ENCODE data around the gene WIPF3. TPM values are rescaled to one million over a fixed set of nuclear protein-coding genes. Genes with fewer than 3 reads are reported as not detected.

The WIPF3 gene
- total RNA-seq, 1 experiment from 2014 or later = 2.0 TPM

DNA sequence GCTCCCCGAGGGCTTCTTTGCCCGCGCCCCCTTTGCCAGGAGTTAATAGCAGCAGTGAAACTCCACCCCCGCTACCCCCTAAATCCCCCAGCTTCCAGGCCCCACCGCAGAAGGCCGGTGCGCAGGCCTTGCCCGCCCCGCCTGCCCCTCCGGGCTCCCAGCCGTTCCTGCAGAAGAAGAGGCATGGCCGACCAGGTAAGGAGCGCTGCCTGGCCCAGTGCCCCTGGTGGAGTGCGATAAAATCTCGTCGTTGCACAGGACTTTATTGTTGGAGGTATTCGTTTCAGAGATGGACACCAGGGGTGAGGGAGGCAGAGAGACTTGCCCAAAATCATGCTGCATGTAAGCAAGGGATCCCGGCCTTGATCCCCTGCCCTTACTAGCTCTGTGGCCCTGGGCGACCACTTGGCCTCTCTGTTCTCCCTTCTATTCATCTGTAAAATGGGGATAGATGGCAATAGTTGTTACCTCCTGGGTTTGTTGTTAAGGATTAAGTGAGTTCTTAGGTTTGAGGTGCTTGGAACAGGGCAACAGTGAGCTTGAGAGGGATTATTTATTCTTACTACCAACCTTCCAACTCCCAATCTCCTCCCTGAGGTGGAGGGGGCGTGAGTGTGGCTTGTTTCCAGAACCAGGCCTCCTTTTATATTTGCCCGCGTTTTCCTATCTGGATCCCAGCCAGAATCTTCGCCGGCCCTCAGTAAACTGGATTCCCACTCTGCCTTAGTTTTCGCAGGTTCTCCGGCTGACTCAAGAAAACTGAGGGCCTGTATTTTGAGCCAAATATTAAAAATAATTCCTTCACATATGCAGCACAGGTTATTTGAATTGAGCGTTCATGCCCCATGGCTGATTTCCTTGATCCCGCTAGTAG, 78.3 kb downstream of the WIPF3 start:
- Histone ChIP-seq H3K9me3 (ENCODE audit: control insufficient read depth, insufficient read depth, low read depth, low read length) (no peaks in the 10 kb centered on the region), H3K27me3 (ENCODE audit: control insufficient read depth, insufficient read depth, low read length) (no peaks in the 10 kb centered on the region; the same call in 1 of the 2 replicates), H3K36me3 (ENCODE audit: control insufficient read depth, insufficient read depth, low read length) (no peaks in the 10 kb centered on the region), H3K27ac (ENCODE audit: low read length) (no peak overlapping the region), H3K4me1 (ENCODE audit: control insufficient read depth, insufficient read depth, low read length) (no peaks in the 10 kb centered on the region), H3K4me3 (ENCODE audit: low read depth in 2 of 2, low read length in 2 of 2) (no peak overlapping the region)
- no peak for TF ChIP-seq REST (IDR thresholded peaks at IDR 0.05; ENCODE audit: insufficient read depth in 1 of 2, low read depth in 2 of 2, low read length in 1 of 2)
- no peak for TF ChIP-seq POLR2AphosphoS5 (IDR thresholded peaks at IDR 0.05; ENCODE audit: low read depth, low read length)
- TF ChIP-seq CTCF (IDR thresholded peaks at IDR 0.05) = no peak
- TF ChIP-seq TCF7L2 (IDR thresholded peaks at IDR 0.05; ENCODE audit: low read depth, low read length) = no peak
- TF ChIP-seq SIN3A (IDR thresholded peaks at IDR 0.05; ENCODE audit: borderline replicate concordance, insufficient read depth, low read depth, low read length) = no peak
- POLR2A ChIA-PET = no interaction called here
- no peak for DNase-seq (ENCODE audit: low read depth, low spot score)
- in situ Hi-C loops (cut with HindIII; ENCODE audit: low pct_unique_long_range_greater_than_20kb, low sequenced_read_pairs) (no loop called here), intact Hi-C loops (cut with micrococcal nuclease; ENCODE audit: unreplicated experiment) (no loop called here)
- CTCF ChIA-PET = no interaction called here
- BruUV-seq (replicated peaks) = no TSS peak
- ATAC-seq = no peak

DNA sequence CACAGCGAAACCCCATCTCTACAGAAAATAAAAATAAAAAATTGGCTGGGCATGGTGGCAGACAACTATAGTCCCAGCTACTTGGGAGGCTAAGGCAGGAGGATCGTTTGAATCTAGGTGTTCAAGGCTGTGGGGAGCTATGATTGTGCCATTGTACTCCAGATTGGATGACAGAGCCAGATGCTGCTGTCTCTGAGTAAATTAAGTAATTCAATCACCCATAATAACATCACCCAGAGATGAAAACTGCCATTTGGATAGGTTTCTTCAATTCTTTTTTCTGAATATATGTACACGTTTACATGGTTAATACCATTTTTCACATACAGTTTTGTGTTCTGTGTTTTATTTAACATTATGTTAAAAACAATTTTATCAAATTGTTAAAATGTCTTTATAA, 79.3 kb downstream of the WIPF3 start:
- no peak overlapping the region for H3K4me3 ChIP-seq (ENCODE audit: low read depth in 2 of 2, low read length in 2 of 2)
- in situ Hi-C loops (cut with HindIII; ENCODE audit: low pct_unique_long_range_greater_than_20kb, low sequenced_read_pairs) (no loop called here), intact Hi-C loops (cut with micrococcal nuclease; ENCODE audit: unreplicated experiment) (no loop called here)
- no peak overlapping the region for H3K27ac ChIP-seq (ENCODE audit: low read length)
- no peak for TF ChIP-seq CTCF (IDR thresholded peaks at IDR 0.05)
- TF ChIP-seq SIN3A (IDR thresholded peaks at IDR 0.05; ENCODE audit: borderline replicate concordance, insufficient read depth, low read depth, low read length) = no peak
- no peak for TF ChIP-seq REST (IDR thresholded peaks at IDR 0.05; ENCODE audit: insufficient read depth in 1 of 2, low read depth in 2 of 2, low read length in 1 of 2)
- H3K36me3 ChIP-seq (ENCODE audit: control insufficient read depth, insufficient read depth, low read length) = no peaks in the 10 kb centered on the region
- no peaks in the 10 kb centered on the region for H3K9me3 ChIP-seq (ENCODE audit: control insufficient read depth, insufficient read depth, low read depth, low read length)
- ATAC-seq (no peak), DNase-seq (ENCODE audit: low read depth, low spot score) (no peak)
- BruUV-seq (replicated peaks) = no TSS peak
- POLR2A ChIA-PET = no interaction called here
- CTCF ChIA-PET = no interaction called here
- no peaks in the 10 kb centered on the region for H3K27me3 ChIP-seq (ENCODE audit: control insufficient read depth, insufficient read depth, low read length)
- no peaks in the 10 kb centered on the region for H3K4me1 ChIP-seq (ENCODE audit: control insufficient read depth, insufficient read depth, low read length)
